Caco-2 (cell line): ENCODE results near the gene IDH2. TPM values are rescaled to one million over a fixed set of nuclear protein-coding genes. Genes with fewer than 3 reads are reported as not detected.

Source experiments
- BruUV-seq: library from RNA; stranded (reverse); fragments of 400-500 nt; replicated peaks from 2 replicates; lab custom pipeline; 2021; lab: Mats Ljungman, UMichigan
- CTCF ChIA-PET: fragments of 300-600 bp; sonication (Branson Sonifier 250); formaldehyde crosslinking; loops from one replicate; lab custom pipeline; 2022; ENCODE audit warnings: antibody characterized with exemption; lab: Charles Lee
- POLR2A ChIA-PET: fragments of 300-600 bp; sonication (Branson Sonifier 250); formaldehyde crosslinking; loops from one replicate; lab custom pipeline; 2022; ENCODE audit warnings: antibody characterized with exemption; lab: Charles Lee
- DNase-seq, 2 experiments: peaks; one replicate each; pipeline versions ENCODE4 v3.0.0 to v3.0.0-alpha.2; 2020 to 2022
- H3K27me3 ChIP-seq: replicated peaks from 2 replicates; pipeline ENCODE4 v1.6.0; 2011; ENCODE audit warnings: low read length; ENCODE audit not compliant: control insufficient read depth, insufficient read depth
- H3K36me3 ChIP-seq: 2 replicates; pipeline ENCODE4 v1.5.1; 2011; ENCODE audit warnings: low read length; ENCODE audit not compliant: control insufficient read depth, insufficient read depth
- H3K4me1 ChIP-seq: fragments of 250-450 bp; sonication (Bioruptor Pico); 2 replicates; pipeline ENCODE4 v1.5.1; 2020; ENCODE audit warnings: mild to moderate bottlenecking
- H3K4me3 ChIP-seq: 2 replicates; pipeline ENCODE4 v1.5.1; 2011; ENCODE audit warnings: low read depth, mild to moderate bottlenecking, control low read depth, low read length
- H3K9me3 ChIP-seq: fragments of 250-450 bp; sonication (Bioruptor Pico); 2 replicates; pipeline ENCODE4 v1.5.1; 2020; ENCODE audit warnings: mild to moderate bottlenecking, moderate library complexity
- H3K27ac Mint-ChIP-seq: one replicate; pipeline ENCODE4 v1.8.0; 2022; ENCODE audit warnings: mixed read lengths; ENCODE audit not compliant: unreplicated experiment
- H3K27me3 Mint-ChIP-seq: one replicate; pipeline ENCODE4 v1.8.0; 2022; ENCODE audit warnings: mixed read lengths; ENCODE audit not compliant: insufficient read depth, unreplicated experiment
- H3K36me3 Mint-ChIP-seq: one replicate; pipeline ENCODE4 v1.8.0; 2022; ENCODE audit warnings: mild to moderate bottlenecking, mixed read lengths; ENCODE audit not compliant: insufficient read depth, unreplicated experiment
- H3K4me1 Mint-ChIP-seq: one replicate; pipeline ENCODE4 v1.8.0; 2022; ENCODE audit warnings: low read depth, mixed read lengths; ENCODE audit not compliant: unreplicated experiment
- H3K4me3 Mint-ChIP-seq: one replicate; pipeline ENCODE4 v1.8.0; 2022; ENCODE audit warnings: mild to moderate bottlenecking, moderate library complexity, mixed read lengths; ENCODE audit not compliant: unreplicated experiment
- H3K9me3 Mint-ChIP-seq: one replicate; pipeline ENCODE4 v1.8.0; 2022; ENCODE audit warnings: mixed read lengths; ENCODE audit not compliant: unreplicated experiment
- CTCF ChIP-seq, 2 experiments: fragments of 200-600 bp in 1 of 2; IDR thresholded peaks; 1 replicate in 1 of 2; 2 replicates in 1 of 2; pipeline versions ENCODE4 v1.5.1 to v1.8.0; 2011 to 2022; ENCODE audit warnings: antibody characterized with exemption in 1 of 2, control low read depth in 1 of 2, inconsistent platforms in 1 of 2, low read depth in 1 of 2, low read length in 1 of 2, mild to moderate bottlenecking in 1 of 2, moderate library complexity in 1 of 2; ENCODE audit not compliant: insufficient read depth in 1 of 2, severe bottlenecking in 1 of 2, unreplicated experiment in 1 of 2
- intact Hi-C: fragments of 100-400 bp; cut with micrococcal nuclease; formaldehyde crosslinking; loops from one replicate; pipeline ENCODE4 v1.10.0; 2022; ENCODE audit not compliant: unreplicated experiment
- total RNA-seq: library from RNA; stranded (reverse); gene quantifications from 2 replicates; pipeline ENCODE4 v1.2.3, GENCODE V29; 2022

IDH2 gene
- total RNA-seq, 1 experiment from 2014 or later = 28.7 TPM

GRCh38 chr15:90067181-90067952 lies 34.9 kb downstream of the IDH2 start:
- DNase-seq = no peak
- Mint-ChIP-seq H3K4me3 (no peak overlapping the region), H3K27ac (no peak overlapping the region), H3K36me3 (no peaks in the 10 kb centered on the region), H3K9me3 (no peaks in the 10 kb centered on the region), H3K4me1 (no peaks in the 10 kb centered on the region), H3K27me3 (no peaks in the 10 kb centered on the region)
- BruUV-seq = no TSS peak
- intact Hi-C loops = no loop called here
- Histone ChIP-seq H3K9me3 (no peaks in the 10 kb centered on the region), H3K36me3 (no peaks in the 10 kb centered on the region), H3K4me3 (no peak overlapping the region), H3K4me1 (no peaks in the 10 kb centered on the region), H3K27me3 (no peaks in the 10 kb centered on the region)
- POLR2A ChIA-PET = no interaction called here
- no peak for TF ChIP-seq CTCF (IDR thresholded peaks at IDR 0.05; ENCODE audit: insufficient read depth in 1 of 2, low read depth in 1 of 2, low read length in 1 of 2, severe bottlenecking in 1 of 2, unreplicated experiment in 1 of 2)
- CTCF ChIA-PET = no interaction called here

- ChIA-PET POLR2A (no interaction called here), CTCF (no interaction called here)
- BruUV-seq = no TSS peak
- H3K9me3 Mint-ChIP-seq = no peaks in the 10 kb centered on the region
- intact Hi-C loops = no loop called here
- no peak for TF ChIP-seq CTCF (IDR thresholded peaks at IDR 0.05; ENCODE audit: insufficient read depth in 1 of 2, low read depth in 1 of 2, low read length in 1 of 2, severe bottlenecking in 1 of 2, unreplicated experiment in 1 of 2)
- no peak for DNase-seq
- H3K4me3 Mint-ChIP-seq = no peak overlapping the region
- no peak overlapping the region for H3K27ac Mint-ChIP-seq
- Histone ChIP-seq H3K4me3 (no peak overlapping the region), H3K4me1 (no peaks in the 10 kb centered on the region), H3K36me3 (no peaks in the 10 kb centered on the region), H3K9me3 (no peaks in the 10 kb centered on the region), H3K27me3 (no peaks in the 10 kb centered on the region)
- no peaks in the 10 kb centered on the region for H3K4me1 Mint-ChIP-seq
- no peaks in the 10 kb centered on the region for H3K36me3 Mint-ChIP-seq
- H3K27me3 Mint-ChIP-seq = no peaks in the 10 kb centered on the region
These were observed 36.6 kb downstream of the IDH2 start for GRCh38 chr15:90065682-90066049.

DNA sequence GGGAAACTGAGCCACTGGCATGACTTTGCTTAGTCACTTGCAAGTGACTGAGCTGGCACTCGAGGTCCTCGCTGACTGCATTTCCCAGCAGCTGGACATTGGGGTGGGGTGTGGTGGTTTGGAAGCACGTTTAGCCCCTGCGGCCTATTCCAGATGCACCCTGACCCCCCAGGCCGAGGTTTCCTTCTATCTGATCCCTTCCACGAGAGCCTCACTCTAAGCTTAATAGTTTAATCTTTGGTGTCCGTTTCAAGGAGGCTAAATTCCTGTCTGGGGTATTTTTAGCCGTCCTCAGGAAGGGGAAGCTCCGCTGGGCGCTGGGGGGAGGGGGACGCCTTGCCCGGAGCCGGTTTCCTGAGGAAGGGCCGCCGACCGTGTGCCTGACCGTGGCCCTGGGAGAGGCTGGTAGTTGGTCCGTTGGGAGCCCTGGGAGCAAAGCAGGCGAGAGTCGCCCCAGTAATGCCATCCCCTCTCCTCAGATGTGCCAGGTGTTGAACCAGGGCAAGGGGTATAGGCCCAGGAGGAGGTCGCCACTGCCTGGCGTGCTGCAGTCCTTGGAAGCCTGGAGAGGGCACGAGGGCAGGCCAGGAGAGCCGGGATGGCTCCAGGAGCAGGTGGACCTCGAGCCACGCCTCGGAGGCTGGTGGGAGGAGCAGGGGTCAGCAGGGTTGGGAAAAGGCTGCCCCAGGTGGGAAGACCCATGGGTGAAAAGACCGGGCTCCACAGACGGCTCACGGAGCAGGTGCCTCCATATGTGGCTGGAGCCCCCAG lies 37.2 kb downstream of the IDH2 start:
- BruUV-seq = no TSS peak
- no peak for DNase-seq
- H3K27ac Mint-ChIP-seq = no peak overlapping the region

More for the DNA sequence above, 37.2 kb downstream of the IDH2 start:
- intact Hi-C loops = no loop called here
- Mint-ChIP-seq H3K9me3 (no peaks in the 10 kb centered on the region), H3K36me3 (no peaks in the 10 kb centered on the region), H3K4me3 (no peak overlapping the region), H3K4me1 (no peaks in the 10 kb centered on the region), H3K27me3 (no peaks in the 10 kb centered on the region)
- ChIA-PET POLR2A (no interaction called here), CTCF (interaction anchor here (0.7 kb wide), 1 partner anchor 193 kb away, joined by 3 read pairs; no protein-coding TSS in a partner anchor)
- Histone ChIP-seq H3K36me3 (no peaks in the 10 kb centered on the region), H3K4me1 (no peaks in the 10 kb centered on the region), H3K4me3 (no peak overlapping the region), H3K9me3 (no peaks in the 10 kb centered on the region), H3K27me3 (no peaks in the 10 kb centered on the region)
- TF ChIP-seq CTCF (IDR thresholded peaks at IDR 0.05; ENCODE audit: insufficient read depth in 1 of 2, low read depth in 1 of 2, low read length in 1 of 2, severe bottlenecking in 1 of 2, unreplicated experiment in 1 of 2) = no peak
